ENCODE measurements around the gene FUT7.
A peak's percentile ranks its signal among the peaks of the same experiment; 100 is the strongest.

FUT7 gene

GRCh38 chr9:137021979-137022661 lies 9.8 kb downstream of the FUT7 start:
- ChIA-PET POLR2A (interaction anchor here (0.5 to 2.5 kb wide), 7 partner anchors 9 to 219 kb away, joined by 3 to 9 read pairs (median 5); partner anchors contain the start of genes FUT7, PAXX and TUBB4B), CTCF (interaction anchor here (0.6 to 5.1 kb wide), 7 partner anchors 7 to 215 kb away, joined by 3 to 25 read pairs (median 4); no protein-coding TSS in a partner anchor)
- no peak overlapping the region for H3K27ac ChIP-seq (ENCODE audit: extremely low read depth, low read depth, low read length)
- peaks cover 0 to 23% of the 10 kb centered on the region in 2 experiments; a peak in 1 of 3 replicates for H3K36me3 ChIP-seq (ENCODE audit: control insufficient read depth in 2 of 2, insufficient read depth in 1 of 2, low read length in 2 of 2)
- no peaks in the 10 kb centered on the region; the same call in 1 of the 2 replicates for H3K4me1 ChIP-seq (ENCODE audit: control insufficient read depth, insufficient read depth, low read length)
- H3K9me3 ChIP-seq (ENCODE audit: control insufficient read depth, insufficient read depth, low read depth, low read length), result no peaks in the 10 kb centered on the region
- no peak overlapping the region for H3K4me3 ChIP-seq (ENCODE audit: low read depth, low read length)
- TF ChIP-seq REST (tag by site-specific recombination; IDR thresholded peaks at IDR 0.05) (peak; percentile 74), ZBTB8A (tag by site-specific recombination; IDR thresholded peaks at IDR 0.05) (peak; percentile 50), ZBTB17 (tag by site-specific recombination; IDR thresholded peaks at IDR 0.05) (peak; percentile 22; the same call in 1 of the 2 replicates), ZNF449 (tag by site-specific recombination; IDR thresholded peaks at IDR 0.05) (peak; percentile 87), SP3 (tag by site-specific recombination; IDR thresholded peaks at IDR 0.05) (peak; percentile 62; the same call in 1 of the 2 replicates), OVOL3 (tag by site-specific recombination; IDR thresholded peaks at IDR 0.05) (no peak), KLF1 (tag by site-specific recombination; IDR thresholded peaks at IDR 0.05) (peak; percentile 97), BCL11A (tag by site-specific recombination; IDR thresholded peaks at IDR 0.05; ENCODE audit: low read depth) (peak; percentile 67; the same call in 1 of the 2 replicates), KLF8 (tag by site-specific recombination; IDR thresholded peaks at IDR 0.05) (peak; percentile 85), KLF9 (tag by site-specific recombination; IDR thresholded peaks at IDR 0.05; ENCODE audit: low read depth) (peak; percentile 99), ZNF600 (tag by site-specific recombination; IDR thresholded peaks at IDR 0.05) (peak; percentile 28; the same call in 1 of the 2 replicates), KLF10 (tag by site-specific recombination; IDR thresholded peaks at IDR 0.05) (0 out of 2 replicates have a peak, but pooled peaks have one; percentile 43), HIC1 (tag by site-specific recombination; IDR thresholded peaks at IDR 0.05) (peak; percentile 13; the same call in 1 of the 2 replicates), KLF7 (tag by site-specific recombination; IDR thresholded peaks at IDR 0.05; ENCODE audit: borderline replicate concordance) (0 out of 2 replicates have a peak, but pooled peaks have one; percentile 23), ZFP69B (tag by site-specific recombination; IDR thresholded peaks at IDR 0.05) (peak; percentile 84), ZNF211 (tag by site-specific recombination; IDR thresholded peaks at IDR 0.05; ENCODE audit: low read depth) (no peak), ZNF692 (tag by site-specific recombination; IDR thresholded peaks at IDR 0.05) (peak; percentile 52; the same call in 1 of the 2 replicates), SCRT1 (tag by site-specific recombination; IDR thresholded peaks at IDR 0.05; ENCODE audit: borderline replicate concordance) (no peak; the same call in 1 of the 2 replicates), SP2 (tag by site-specific recombination; IDR thresholded peaks at IDR 0.05) (peak; percentile 84)
- TF ChIP-seq, protein P1, sequence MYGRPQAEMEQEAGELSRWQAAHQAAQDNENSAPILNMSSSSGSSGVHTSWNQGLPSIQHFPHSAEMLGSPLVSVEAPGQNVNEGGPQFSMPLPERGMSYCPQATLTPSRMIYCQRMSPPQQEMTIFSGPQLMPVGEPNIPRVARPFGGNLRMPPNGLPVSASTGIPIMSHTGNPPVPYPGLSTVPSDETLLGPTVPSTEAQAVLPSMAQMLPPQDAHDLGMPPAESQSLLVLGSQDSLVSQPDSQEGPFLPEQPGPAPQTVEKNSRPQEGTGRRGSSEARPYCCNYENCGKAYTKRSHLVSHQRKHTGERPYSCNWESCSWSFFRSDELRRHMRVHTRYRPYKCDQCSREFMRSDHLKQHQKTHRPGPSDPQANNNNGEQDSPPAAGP (tag by site-specific recombination; IDR thresholded peaks at IDR 0.05), result 0 out of 2 replicates have a peak, but pooled peaks have one; percentile 24
- TF ChIP-seq, protein P2, sequence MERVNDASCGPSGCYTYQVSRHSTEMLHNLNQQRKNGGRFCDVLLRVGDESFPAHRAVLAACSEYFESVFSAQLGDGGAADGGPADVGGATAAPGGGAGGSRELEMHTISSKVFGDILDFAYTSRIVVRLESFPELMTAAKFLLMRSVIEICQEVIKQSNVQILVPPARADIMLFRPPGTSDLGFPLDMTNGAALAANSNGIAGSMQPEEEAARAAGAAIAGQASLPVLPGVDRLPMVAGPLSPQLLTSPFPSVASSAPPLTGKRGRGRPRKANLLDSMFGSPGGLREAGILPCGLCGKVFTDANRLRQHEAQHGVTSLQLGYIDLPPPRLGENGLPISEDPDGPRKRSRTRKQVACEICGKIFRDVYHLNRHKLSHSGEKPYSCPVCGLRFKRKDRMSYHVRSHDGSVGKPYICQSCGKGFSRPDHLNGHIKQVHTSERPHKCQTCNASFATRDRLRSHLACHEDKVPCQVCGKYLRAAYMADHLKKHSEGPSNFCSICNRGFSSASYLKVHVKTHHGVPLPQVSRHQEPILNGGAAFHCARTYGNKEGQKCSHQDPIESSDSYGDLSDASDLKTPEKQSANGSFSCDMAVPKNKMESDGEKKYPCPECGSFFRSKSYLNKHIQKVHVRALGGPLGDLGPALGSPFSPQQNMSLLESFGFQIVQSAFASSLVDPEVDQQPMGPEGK (tag by site-specific recombination; IDR thresholded peaks at IDR 0.05), result peak; percentile 84

All from HEK293 (cell line).